HG02973 (cell line): ENCODE measurements around the gene APBB2.
A peak's percentile ranks its signal among the peaks of the same experiment; 100 is the strongest.

Experiments
- ATAC-seq: cut with Tn5 transposase; IDR thresholded peaks from one replicate; pipeline ENCODE4 v1.9.1; 2021; ENCODE audit warnings: moderate library complexity; ENCODE audit not compliant: unreplicated experiment

Gene APBB2

GRCh38 chr4:40991908-40992307 is 222.4 kb downstream of the APBB2 start:
- peak; percentile 47 for ATAC-seq

GRCh38 chr4:40990899-40991265 is 223.5 kb downstream of the APBB2 start:
- ATAC-seq: no peak

DNA sequence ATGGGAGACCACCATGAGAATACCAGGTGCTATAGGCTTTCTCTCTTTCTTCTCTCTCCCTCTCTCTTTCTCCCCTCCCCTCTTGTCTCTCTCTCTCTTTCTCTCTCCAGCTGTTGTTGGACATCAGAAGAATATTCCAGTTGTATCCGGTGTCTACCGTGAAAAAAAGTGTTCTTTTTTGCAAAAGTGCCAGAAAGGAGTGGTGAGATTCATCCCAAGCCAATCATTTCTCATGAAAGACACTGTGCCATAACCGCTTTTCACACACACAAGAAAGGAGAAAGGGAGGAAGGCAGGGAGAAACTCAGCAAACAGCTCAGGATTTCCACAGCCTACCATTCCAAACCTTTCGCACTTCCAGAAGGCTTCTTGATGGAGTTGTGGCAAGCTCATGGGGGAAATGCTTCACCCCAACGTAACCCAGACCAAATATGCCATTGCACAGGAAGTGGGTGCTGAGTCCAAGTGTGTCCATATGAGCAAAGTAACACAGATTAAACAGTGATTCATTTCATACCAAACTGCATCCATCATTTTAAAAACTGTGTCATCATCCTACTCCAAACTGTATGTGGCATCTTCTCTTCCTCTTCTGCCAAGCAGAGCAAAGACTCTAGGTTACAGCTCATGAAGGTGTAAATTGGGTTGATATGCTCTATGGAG is 224.0 kb downstream of the APBB2 start:
- no peak for ATAC-seq

GRCh38 chr4:40987151-40987550 is 227.2 kb downstream of the APBB2 start:
- no peak for ATAC-seq

DNA sequence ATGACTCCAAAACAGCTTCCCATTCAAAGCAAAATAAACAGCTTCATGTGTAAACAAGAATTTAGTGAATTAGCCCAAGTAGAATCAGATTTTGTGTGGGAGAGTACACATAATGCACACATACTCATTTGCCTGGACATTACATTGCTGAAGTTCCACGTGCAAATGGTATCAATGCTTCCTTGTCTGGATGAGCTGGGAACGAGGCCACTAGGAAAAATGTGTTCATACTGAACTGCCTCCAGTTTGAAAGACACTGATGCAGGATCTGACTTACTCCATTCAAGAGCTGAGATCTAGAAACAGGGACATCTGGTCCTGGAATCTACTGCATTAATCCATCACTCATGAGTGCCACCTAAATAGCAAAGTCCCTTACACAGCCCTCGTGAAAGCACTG is 228.0 kb downstream of the APBB2 start:
- no peak for ATAC-seq

- ATAC-seq: no peak
These were observed 230.3 kb downstream of the APBB2 start for GRCh38 chr4:40984051-40984450.

DNA sequence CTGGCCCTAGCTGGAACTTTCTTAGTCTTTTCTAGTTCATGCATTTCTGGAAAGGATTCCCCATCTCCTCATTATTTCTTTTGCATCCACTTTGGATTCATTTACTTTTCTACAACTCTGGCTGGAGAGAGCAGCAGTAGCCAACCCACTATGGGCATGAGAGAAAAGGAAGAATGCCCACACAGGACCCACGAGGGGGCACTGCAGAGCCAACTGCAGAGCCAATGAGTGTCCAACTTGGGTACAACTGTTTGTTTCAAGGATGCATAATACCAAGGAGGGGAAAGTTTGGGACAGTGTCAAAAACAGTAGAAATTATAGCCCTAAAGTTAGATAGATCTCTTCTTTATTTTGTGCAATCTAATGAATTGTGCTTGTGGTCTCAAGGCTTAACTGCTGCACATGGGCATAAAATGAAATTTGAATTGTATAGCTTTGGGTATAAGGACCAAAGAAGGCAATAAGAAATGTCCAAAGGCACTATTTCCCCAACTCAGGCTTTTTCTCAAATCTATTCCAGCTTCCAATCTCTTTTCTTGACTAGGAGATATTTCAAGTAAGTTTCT is 233.9 kb downstream of the APBB2 start:
- ATAC-seq: no peak

GRCh38 chr4:40978548-40978947 is 235.8 kb downstream of the APBB2 start:
- ATAC-seq: no peak

GRCh38 chr4:40976343-40976742 is 238.0 kb downstream of the APBB2 start:
- no peak for ATAC-seq

GRCh38 chr4:40972722-40973121 is 241.6 kb downstream of the APBB2 start:
- no peak for ATAC-seq

DNA sequence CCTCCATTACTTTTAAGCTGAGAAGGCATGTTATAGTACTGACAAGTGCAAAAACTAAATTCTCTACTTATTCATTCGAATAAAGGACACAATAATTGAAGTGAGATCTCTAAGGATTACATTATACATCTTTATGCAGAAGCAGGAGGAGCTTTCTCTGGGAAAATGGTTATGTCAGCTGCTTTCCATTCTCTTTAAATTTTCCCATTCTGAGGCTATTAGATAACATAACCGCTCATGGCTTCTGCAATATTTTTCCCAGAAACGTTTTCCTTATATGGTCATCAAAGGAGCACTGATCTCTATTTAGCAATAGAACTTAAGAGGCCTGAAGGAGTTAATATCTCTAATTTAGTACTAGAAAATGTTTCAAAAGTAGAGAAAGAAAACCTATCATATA is 243.0 kb downstream of the APBB2 start:
- no peak for ATAC-seq

- no peak for ATAC-seq
These were observed 244.8 kb downstream of the APBB2 start for GRCh38 chr4:40969501-40969900.

- no peak for ATAC-seq
These were observed 246.8 kb downstream of the APBB2 start for GRCh38 chr4:40967550-40967949.

DNA sequence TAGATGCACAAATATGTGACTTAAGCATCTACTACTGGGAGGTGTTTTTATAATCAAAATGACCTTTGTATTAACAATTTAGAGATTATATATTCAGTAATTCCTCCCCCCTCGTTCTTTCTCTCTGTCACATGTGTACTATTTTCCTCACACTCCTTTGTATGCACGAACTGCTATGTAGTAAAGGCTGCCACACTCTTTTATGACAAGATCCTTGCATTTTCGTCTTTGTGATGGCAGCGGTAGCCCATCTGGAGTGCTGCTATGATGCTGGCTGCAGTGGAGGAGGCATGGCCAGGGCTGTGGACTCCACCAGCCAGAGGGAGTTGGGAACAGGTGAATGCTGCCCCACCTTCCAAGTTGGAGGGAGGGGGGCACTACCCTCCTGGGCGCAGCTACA is 248.3 kb downstream of the APBB2 start:
- ATAC-seq: no peak

- no peak for ATAC-seq
These were observed 250.4 kb downstream of the APBB2 start for GRCh38 chr4:40963897-40964478.

GRCh38 chr4:40962551-40963180 is 251.7 kb downstream of the APBB2 start:
- ATAC-seq: no peak

DNA sequence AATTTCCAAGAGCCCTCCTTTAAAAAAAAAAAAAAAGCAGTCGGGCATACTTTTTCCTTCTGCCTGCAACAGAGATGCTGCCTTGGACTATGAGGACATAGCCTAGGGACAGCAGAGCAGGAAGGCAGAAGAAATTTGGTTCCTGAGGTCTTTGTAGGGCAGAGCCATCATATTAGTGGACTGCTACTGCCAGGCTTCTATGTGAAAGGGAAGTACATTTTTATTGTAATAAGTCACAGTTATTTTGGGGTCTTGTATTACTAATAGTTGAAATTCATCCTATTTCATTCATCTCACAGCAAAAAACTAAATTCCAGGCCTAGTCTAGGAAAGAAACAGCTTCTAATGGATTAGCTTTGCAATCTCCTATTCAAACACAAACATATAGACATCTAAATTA is 253.4 kb downstream of the APBB2 start:
- no peak for ATAC-seq

- ATAC-seq: no peak
These were observed 257.1 kb downstream of the APBB2 start for GRCh38 chr4:40957281-40957680.

- no peak for ATAC-seq
These were observed 257.6 kb downstream of the APBB2 start for GRCh38 chr4:40956721-40957255.

DNA sequence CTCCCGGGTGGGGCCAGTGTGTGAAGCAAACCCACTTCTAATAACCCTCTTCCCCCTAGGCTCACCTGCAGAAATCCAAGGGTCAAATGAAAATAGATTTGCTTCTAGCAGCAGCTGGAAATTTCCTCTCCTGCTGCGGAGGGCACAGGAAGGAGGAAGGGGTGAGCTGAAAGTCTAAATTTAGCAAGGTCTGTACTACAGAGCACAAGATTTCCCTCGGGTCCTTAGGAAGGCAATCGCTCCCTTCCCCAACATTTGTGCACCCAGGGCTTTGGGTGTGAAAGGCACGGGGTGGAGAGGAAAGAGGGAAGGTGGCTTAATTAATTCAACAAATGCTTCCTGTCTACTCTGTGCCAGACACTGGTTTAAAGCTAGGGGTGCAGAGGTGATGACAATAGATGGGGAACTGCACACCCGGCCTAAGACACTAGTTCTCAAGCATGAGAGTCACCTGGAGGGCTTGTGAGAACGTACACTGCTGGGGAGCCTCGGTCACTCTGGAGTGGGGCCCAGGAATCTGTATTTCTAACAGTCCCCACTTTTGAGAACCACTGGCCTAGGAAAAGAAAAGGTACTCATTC is 260.2 kb downstream of the APBB2 start:
- no peak for ATAC-seq

DNA sequence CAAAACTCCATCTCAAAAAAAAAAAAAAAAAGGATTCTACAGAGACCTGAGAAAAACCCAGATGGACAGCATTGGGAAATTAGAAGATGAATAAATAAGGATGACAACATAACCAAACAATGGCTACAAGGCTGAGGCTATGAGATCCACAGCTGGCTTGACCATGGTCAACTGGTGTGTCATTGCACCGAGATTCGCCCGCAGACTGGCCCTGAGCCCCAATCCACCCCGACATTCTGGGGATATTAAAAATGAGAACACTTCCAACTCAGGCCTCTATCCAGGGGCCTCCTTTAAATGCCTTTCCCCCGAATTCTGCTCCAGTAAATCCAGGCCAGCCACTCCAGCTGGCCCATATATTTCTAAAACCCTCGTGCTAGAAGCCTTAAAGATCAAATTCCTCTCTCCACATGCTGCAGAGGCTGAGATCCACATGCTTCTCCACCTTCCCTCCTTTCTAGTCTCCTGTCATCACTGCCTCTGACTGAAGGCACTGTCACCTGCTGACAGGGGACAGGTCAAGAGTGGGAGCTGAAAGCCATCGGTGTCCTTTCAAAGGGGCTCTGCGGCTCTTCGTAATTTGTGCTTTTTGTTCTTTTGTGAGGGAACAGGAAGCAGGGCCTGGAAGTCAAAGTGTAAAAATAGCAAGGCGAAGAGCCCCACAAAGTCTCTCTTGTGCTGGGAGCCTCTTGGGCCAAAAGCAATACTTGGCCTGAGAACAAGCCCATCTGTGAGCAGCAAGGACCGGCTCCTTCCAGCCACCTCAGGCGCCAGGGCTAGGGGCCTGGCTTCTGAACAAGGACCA is 260.9 kb downstream of the APBB2 start:
- no peak for ATAC-seq
